ENCODE results near the gene NR1I3. TPM values are rescaled to one million over a fixed set of nuclear protein-coding genes. Genes with fewer than 3 reads are reported as not detected.

The NR1I3 gene, protein sequence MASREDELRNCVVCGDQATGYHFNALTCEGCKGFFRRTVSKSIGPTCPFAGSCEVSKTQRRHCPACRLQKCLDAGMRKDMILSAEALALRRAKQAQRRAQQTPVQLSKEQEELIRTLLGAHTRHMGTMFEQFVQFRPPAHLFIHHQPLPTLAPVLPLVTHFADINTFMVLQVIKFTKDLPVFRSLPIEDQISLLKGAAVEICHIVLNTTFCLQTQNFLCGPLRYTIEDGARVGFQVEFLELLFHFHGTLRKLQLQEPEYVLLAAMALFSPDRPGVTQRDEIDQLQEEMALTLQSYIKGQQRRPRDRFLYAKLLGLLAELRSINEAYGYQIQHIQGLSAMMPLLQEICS
- 4.2 TPM for polyA plus RNA-seq (2012; ENCODE audit: insufficient read depth, insufficient read length, low read depth)

DNA sequence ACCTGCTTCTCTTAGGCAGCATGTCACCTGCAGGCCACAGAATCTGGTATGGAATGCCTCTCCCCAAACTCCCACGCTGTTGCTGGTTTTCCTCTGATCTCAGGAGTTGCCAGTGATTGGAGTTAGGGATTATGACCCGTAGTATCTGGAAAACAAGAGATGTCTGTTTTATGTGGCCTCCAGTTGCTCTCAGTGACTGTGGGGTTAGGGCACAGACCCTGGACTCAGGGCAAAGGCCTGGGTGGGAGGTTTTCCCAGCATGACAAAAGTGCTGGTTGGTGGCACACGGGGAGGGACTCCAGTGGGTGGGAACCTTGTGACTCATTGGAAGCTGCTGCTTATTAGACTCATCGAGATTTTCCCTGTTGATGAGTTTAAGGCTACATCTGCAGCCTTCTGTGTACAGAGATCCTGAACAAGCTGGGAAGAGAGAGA is at the start of gene NR1I3:
TSS of gene NR1I3 (minus strand) at position 165 of the 435 bp plus-strand sequence. CDS start 1,638 bp downstream, outside the sequence.
- DNase-seq, result no peak
- TF ChIP-seq, protein P1, sequence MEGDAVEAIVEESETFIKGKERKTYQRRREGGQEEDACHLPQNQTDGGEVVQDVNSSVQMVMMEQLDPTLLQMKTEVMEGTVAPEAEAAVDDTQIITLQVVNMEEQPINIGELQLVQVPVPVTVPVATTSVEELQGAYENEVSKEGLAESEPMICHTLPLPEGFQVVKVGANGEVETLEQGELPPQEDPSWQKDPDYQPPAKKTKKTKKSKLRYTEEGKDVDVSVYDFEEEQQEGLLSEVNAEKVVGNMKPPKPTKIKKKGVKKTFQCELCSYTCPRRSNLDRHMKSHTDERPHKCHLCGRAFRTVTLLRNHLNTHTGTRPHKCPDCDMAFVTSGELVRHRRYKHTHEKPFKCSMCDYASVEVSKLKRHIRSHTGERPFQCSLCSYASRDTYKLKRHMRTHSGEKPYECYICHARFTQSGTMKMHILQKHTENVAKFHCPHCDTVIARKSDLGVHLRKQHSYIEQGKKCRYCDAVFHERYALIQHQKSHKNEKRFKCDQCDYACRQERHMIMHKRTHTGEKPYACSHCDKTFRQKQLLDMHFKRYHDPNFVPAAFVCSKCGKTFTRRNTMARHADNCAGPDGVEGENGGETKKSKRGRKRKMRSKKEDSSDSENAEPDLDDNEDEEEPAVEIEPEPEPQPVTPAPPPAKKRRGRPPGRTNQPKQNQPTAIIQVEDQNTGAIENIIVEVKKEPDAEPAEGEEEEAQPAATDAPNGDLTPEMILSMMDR (IDR thresholded peaks at IDR 0.05; ENCODE audit: low read depth, low read length), result no peak
- H3K4me1 ChIP-seq, result no peaks in the 10 kb centered on the region

DNA sequence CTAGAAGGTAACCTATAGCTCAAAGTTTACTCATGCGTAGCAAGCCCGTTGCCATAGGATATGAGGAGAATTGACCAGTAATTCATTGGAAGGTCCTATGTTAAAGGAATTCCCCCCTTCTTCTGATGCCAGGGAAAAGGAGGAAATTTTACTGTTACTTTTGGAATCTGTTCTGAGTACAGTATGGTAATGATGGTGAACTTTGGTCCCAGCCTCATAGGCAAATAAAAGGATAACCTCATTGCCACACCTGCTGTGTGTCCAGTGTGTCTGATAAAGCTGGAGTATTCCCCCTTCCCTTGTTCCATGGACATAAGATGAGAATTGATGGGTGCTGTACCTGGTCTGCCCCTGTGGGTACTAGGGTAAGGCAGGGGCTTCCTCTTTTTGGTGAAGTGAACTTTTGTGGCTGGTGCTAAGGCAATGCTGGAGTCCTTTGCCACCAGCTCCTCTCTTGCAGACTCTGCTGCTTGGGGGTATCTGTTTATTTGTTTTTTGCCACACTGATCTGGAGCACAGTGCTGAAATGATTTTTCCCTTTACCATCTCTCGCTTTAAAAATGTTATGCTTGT is 49.6 kb upstream of the NR1I3 start:
- TF ChIP-seq, protein P1 (IDR thresholded peaks at IDR 0.05; ENCODE audit: low read depth, low read length), result no peak
- H3K4me1 ChIP-seq, result no peaks in the 10 kb centered on the region
- no peaks in the 10 kb centered on the region for H3K9me3 ChIP-seq
- H3K27me3 ChIP-seq, result peaks cover 17% of the 10 kb centered on the region
- H3K4me3 ChIP-seq (ENCODE audit: low read depth, low read length), result no peak overlapping the region
- no peak for DNase-seq
- no peaks in the 10 kb centered on the region for H3K36me3 ChIP-seq

More for the DNA sequence above, at the start of gene NR1I3:
- H3K36me3 ChIP-seq, result no peaks in the 10 kb centered on the region
- no peak within 1 kb of the TSS for H3K4me3 ChIP-seq (ENCODE audit: low read depth, low read length)
- no peaks in the 10 kb centered on the region for H3K9me3 ChIP-seq
- H3K27me3 ChIP-seq, result no peaks in the 10 kb centered on the region

DNA sequence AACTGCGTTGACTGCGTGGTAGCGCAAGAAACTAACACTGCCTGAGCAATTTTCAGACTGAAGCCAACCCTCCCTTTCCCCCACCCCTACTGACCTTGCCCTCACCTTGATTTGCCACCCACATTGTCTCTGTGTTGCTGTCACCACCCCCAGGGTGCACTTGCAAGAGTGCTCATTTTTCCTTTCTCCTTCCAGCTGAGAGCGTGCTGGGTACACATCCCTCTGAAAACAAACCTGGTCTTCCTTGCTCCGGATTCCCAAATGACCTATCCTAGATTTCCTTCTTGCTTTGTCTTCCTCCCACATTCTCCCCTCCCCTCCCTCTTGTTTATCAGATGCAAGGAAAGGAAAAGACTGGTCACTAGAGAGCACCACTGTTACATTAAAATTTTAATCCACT is 47.5 kb upstream of the NR1I3 start:
- no peaks in the 10 kb centered on the region for H3K36me3 ChIP-seq
- H3K4me3 ChIP-seq (ENCODE audit: low read depth, low read length), result no peak overlapping the region
- no peak for DNase-seq
- TF ChIP-seq, protein P1 (IDR thresholded peaks at IDR 0.05; ENCODE audit: low read depth, low read length), result no peak
- peaks cover 17% of the 10 kb centered on the region for H3K27me3 ChIP-seq
- no peaks in the 10 kb centered on the region for H3K9me3 ChIP-seq
- no peaks in the 10 kb centered on the region for H3K4me1 ChIP-seq

DNA sequence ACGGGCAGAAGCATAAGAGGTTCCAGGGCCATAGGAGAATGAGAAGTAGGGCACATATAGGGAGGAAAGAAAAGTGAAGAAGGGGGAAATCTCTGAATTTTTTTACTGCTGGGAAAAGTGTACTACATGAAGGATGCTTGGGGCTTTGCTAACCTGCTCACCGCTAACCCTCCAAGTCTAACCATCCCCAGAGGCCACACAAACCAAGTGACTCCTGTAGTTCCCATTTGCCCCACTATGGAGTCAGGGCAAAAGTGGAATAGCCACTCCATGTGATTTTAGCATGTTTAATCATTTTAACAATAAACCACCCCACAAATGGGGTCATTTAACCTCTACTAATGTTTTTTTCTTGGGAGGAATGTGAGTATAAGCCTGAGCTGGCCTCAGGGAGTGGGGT is 47.1 kb upstream of the NR1I3 start:
- peaks cover 17% of the 10 kb centered on the region for H3K27me3 ChIP-seq
- no peaks in the 10 kb centered on the region for H3K9me3 ChIP-seq
- no peaks in the 10 kb centered on the region for H3K36me3 ChIP-seq
- TF ChIP-seq, protein P1 (IDR thresholded peaks at IDR 0.05; ENCODE audit: low read depth, low read length), result no peak
- no peaks in the 10 kb centered on the region for H3K4me1 ChIP-seq
- DNase-seq, result no peak
- no peak overlapping the region for H3K4me3 ChIP-seq (ENCODE audit: low read depth, low read length)

DNA sequence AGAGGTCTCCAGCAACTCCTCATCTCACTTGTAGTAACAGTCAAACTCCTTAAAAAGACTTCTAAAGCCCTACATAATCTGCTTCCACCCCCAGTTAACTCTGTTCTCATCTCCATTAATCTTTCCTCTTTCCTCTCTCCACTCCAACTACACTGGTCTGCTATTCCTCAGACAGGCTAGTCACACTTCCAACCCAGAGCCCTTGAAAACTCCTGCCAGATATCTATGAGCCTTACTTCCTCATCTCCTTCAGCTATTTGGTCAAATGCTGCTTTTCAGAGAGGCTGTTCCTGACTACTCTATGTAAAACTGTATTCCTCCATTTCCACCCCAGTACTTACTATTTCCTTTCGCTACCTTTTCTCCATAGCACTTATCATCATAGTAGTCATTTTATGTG is 45.0 kb upstream of the NR1I3 start:
- Histone ChIP-seq H3K36me3 (no peaks in the 10 kb centered on the region), H3K4me3 (ENCODE audit: low read depth, low read length) (no peak overlapping the region), H3K4me1 (no peaks in the 10 kb centered on the region), H3K9me3 (no peaks in the 10 kb centered on the region), H3K27me3 (peaks cover 17% of the 10 kb centered on the region)
- DNase-seq, result no peak
- TF ChIP-seq, protein P1 (IDR thresholded peaks at IDR 0.05; ENCODE audit: low read depth, low read length), result no peak

DNA sequence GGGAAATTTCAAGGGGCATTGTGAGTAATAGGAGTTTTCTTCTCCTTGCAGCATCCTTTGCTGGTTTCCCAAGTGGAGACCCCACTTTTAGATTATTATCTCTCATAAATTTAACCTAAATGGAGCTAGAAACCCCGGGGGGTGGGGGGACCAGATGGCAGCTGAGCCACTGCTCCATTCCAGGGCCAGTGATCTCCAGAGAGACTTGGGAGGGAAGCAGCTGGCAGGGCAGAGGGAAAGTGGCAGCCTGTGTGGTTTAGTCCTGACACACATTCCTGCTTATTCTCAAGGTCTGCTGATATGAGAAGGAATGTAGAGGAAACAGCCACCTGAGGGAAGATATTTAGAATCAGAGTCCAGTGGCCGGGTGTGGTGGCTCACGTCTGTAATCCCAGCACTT is 36.9 kb upstream of the NR1I3 start:
- H3K27me3 ChIP-seq, result peaks cover 4% of the 10 kb centered on the region
- no peaks in the 10 kb centered on the region for H3K4me1 ChIP-seq
- no peak overlapping the region for H3K4me3 ChIP-seq (ENCODE audit: low read depth, low read length)
- DNase-seq, result peak; percentile 20
- no peaks in the 10 kb centered on the region for H3K36me3 ChIP-seq
- no peaks in the 10 kb centered on the region for H3K9me3 ChIP-seq
- TF ChIP-seq, protein P1 (IDR thresholded peaks at IDR 0.05; ENCODE audit: low read depth, low read length), result no peak
